Osteocyte (in vitro differentiated cells): ENCODE measurements around the gene HSPB1. TPM values are rescaled to one million over a fixed set of nuclear protein-coding genes. Genes with fewer than 3 reads are reported as not detected.

Experiments used
- DNase-seq: peaks from one replicate; pipeline ENCODE4 v3.0.0; 2021; ENCODE audit warnings: mixed read lengths; ENCODE audit not compliant: unreplicated experiment; ENCODE audit errors: extremely low spot score
- H3K27ac Mint-ChIP-seq: one replicate; pipeline ENCODE4 v1.8.0; 2021; ENCODE audit warnings: mild to moderate bottlenecking, mixed read lengths; ENCODE audit not compliant: unreplicated experiment
- H3K27me3 Mint-ChIP-seq: one replicate; pipeline ENCODE4 v1.8.0; 2021; ENCODE audit warnings: mixed read lengths; ENCODE audit not compliant: unreplicated experiment
- H3K36me3 Mint-ChIP-seq: one replicate; pipeline ENCODE4 v1.8.0; 2021; ENCODE audit warnings: mixed read lengths; ENCODE audit not compliant: unreplicated experiment
- H3K4me1 Mint-ChIP-seq: one replicate; pipeline ENCODE4 v1.8.0; 2021; ENCODE audit warnings: mixed read lengths; ENCODE audit not compliant: unreplicated experiment
- H3K4me3 Mint-ChIP-seq: one replicate; pipeline ENCODE4 v1.8.0; 2021; ENCODE audit warnings: mild to moderate bottlenecking, moderate library complexity, mixed read lengths; ENCODE audit not compliant: unreplicated experiment
- H3K9me3 Mint-ChIP-seq: one replicate; pipeline ENCODE4 v1.8.0; 2021; ENCODE audit warnings: mixed read lengths; ENCODE audit not compliant: unreplicated experiment
- CTCF ChIP-seq: fragments of 200-600 bp; sonication (generic); IDR thresholded peaks from 2 replicates; pipeline ENCODE4 v1.5.0; 2021; ENCODE audit warnings: antibody characterized with exemption, mild to moderate bottlenecking, moderate library complexity
- total RNA-seq: library from RNA; stranded (reverse); gene quantifications from 2 replicates; pipeline ENCODE4 v1.2.1, GENCODE V29; 2021

Gene HSPB1
- total RNA-seq, 1 donor from 2014 or later, result 251 TPM

GRCh38 chr7:76352193-76352592 is 49.7 kb downstream of the HSPB1 start:
- TF ChIP-seq CTCF, result no peak
- no peaks in the 10 kb centered on the region for H3K27me3 Mint-ChIP-seq
- peaks cover 4% of the 10 kb centered on the region for H3K9me3 Mint-ChIP-seq
- H3K4me1 Mint-ChIP-seq, result peaks cover 57% of the 10 kb centered on the region
- H3K4me3 Mint-ChIP-seq, result no peak overlapping the region
- DNase-seq, result no peak
- peak overlapping the region; percentile 60 for H3K27ac Mint-ChIP-seq
- H3K36me3 Mint-ChIP-seq, result peaks cover 49% of the 10 kb centered on the region

- DNase-seq, result no peak
- Mint-ChIP-seq H3K4me3 (no peak overlapping the region), H3K27me3 (no peaks in the 10 kb centered on the region), H3K9me3 (peaks cover 4% of the 10 kb centered on the region), H3K36me3 (peaks cover 47% of the 10 kb centered on the region), H3K27ac (no peak overlapping the region), H3K4me1 (peaks cover 54% of the 10 kb centered on the region)
- TF ChIP-seq CTCF, result no peak
Measured at GRCh38 chr7:76353744-76354143, 51.3 kb downstream of the HSPB1 start.

Other genes starting within 250 kb of the HSPB1 start
- 0.46 and 0.71 TPM in 2 replicates for gene SRRM3, start 100.8 kb upstream of the HSPB1 start, total RNA-seq
- 151 and 154 TPM in 2 replicates for gene YWHAG, start 56.3 kb downstream of the HSPB1 start, total RNA-seq
- gene SSC4D, start 107.0 kb downstream of the HSPB1 start, total RNA-seq, result 0.31 and 0.89 TPM in 2 replicates
- 0.51 TPM in 1 of 2 replicates, not detected in the other for gene ZP3, start 122.3 kb downstream of the HSPB1 start, total RNA-seq
- gene DTX2, start 159.0 kb downstream of the HSPB1 start, total RNA-seq, result 29.7 and 32.6 TPM in 2 replicates
- gene UPK3B, start 207.9 kb downstream of the HSPB1 start, total RNA-seq, result 1.5 and 2.2 TPM in 2 replicates
- not detected in 2 replicates for gene SPDYE16, start 240.6 kb downstream of the HSPB1 start, total RNA-seq